Right renal cortex interstitium (tissue), 3 donors: Measurements from ENCODE around the gene STX10. TPM values are rescaled to one million over a fixed set of nuclear protein-coding genes. Genes with fewer than 3 reads are reported as not detected.

Experiments used
- DNase-seq, 3 donors: peaks; one replicate each; pipeline ENCODE4 v3.0.0-alpha.2; 2013; ENCODE audit warnings: low read depth in 3 of 3, low spot score in 2 of 3
- polyA plus RNA-seq, 3 donors: library from polyadenylated mRNA; unstranded; fragments of 120-200 nt; gene quantifications; one replicate each; pipeline ENCODE4 v1.2.1, GENCODE V29; 2013; ENCODE audit not compliant: insufficient read length in 3 of 3

STX10 gene
- polyA plus RNA-seq, 3 donors, result 53.4 to 61.6 (median 59.8) TPM

GRCh38 chr19:13102666-13103580 is 47.3 kb downstream of the STX10 start, which contains the start of gene LYL1:
Gene LYL1, minus strand, starts transcription at chr19:13102858. Its CDS starts 1,687 bp downstream, at chr19:13101171.
- DNase-seq, result no peak

GRCh38 chr19:13102416-13102665 is 47.8 kb downstream of the STX10 start:
- DNase-seq, result no peak

- no peak for DNase-seq
These were observed 48.4 kb downstream of the STX10 start for GRCh38 chr19:13101590-13102415.

GRCh38 chr19:13100841-13101589 is 49.2 kb downstream of the STX10 start:
- DNase-seq, result no peak

GRCh38 chr19:13100031-13100588 is 50.1 kb downstream of the STX10 start:
- no peak for DNase-seq

GRCh38 chr19:13099073-13099999 is 50.8 kb downstream of the STX10 start:
- no peak for DNase-seq

GRCh38 chr19:13098277-13099072 is 51.7 kb downstream of the STX10 start:
- DNase-seq, result no peak

- DNase-seq, result no peak
These were observed 52.5 kb downstream of the STX10 start for GRCh38 chr19:13097463-13098258.

- DNase-seq, result no peak
These were observed 53.1 kb downstream of the STX10 start for GRCh38 chr19:13097033-13097462.

GRCh38 chr19:13095934-13096927 is 53.9 kb downstream of the STX10 start:
- no peak for DNase-seq

- DNase-seq, result no peak
These were observed 54.8 kb downstream of the STX10 start for GRCh38 chr19:13095393-13095784.

- DNase-seq, result no peak
These were observed 55.3 kb downstream of the STX10 start for GRCh38 chr19:13094771-13095392.

GRCh38 chr19:13094106-13094504 is 56.1 kb downstream of the STX10 start:
- DNase-seq, result no peak
